Measurements from ENCODE around the gene MBD3L2.

The MBD3L2 gene

DNA sequence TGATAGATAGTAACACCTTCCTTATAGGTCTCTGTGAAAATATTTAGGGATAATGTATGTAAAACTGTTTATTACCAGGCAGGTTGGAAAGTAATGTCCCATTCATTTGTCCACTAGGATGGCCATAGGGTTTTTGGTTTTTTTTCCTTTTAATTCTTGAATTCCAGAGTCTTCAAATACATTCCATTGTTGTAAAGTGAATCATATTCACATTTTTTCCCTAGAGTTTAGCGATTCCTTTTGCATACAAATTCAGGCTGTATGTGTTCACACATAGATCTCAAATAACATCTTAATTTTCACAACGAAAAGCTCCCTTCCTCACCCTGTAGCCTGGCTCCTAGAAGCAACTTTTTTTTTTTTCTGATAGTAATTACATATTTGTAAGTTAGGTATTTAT lies 18.6 kb downstream of the MBD3L2 start:
- H3K27me3 ChIP-seq (replicated peaks; ENCODE audit: control insufficient read depth, insufficient read depth, low read length), result no peaks in the 10 kb centered on the region
- H3K4me3 ChIP-seq (replicated peaks; ENCODE audit: low read depth, low read length), result no peak overlapping the region
- peaks cover 5% of the 10 kb centered on the region for H3K36me3 ChIP-seq (ENCODE audit: control insufficient read depth, insufficient read depth, low read length)
- no peak for DNase-seq (ENCODE audit: extremely low read depth, insufficient read length)
- no peak for TF ChIP-seq CTCF (IDR thresholded peaks at IDR 0.05; ENCODE audit: insufficient read depth, low read length, poor library complexity, severe bottlenecking)

- no peak for TF ChIP-seq CTCF (IDR thresholded peaks at IDR 0.05; ENCODE audit: insufficient read depth, low read length, poor library complexity, severe bottlenecking)
- Histone ChIP-seq H3K27me3 (replicated peaks; ENCODE audit: control insufficient read depth, insufficient read depth, low read length) (no peaks in the 10 kb centered on the region), H3K4me3 (replicated peaks; ENCODE audit: low read depth, low read length) (no peak overlapping the region; the same call in 1 of the 2 replicates), H3K36me3 (ENCODE audit: control insufficient read depth, insufficient read depth, low read length) (peaks cover 9% of the 10 kb centered on the region)
- DNase-seq (ENCODE audit: extremely low read depth, insufficient read length), result no peak
Measured at GRCh38 chr19:7068599-7068998, 19.5 kb downstream of the MBD3L2 start.

GRCh38 chr19:7069042-7069903 lies 20.2 kb downstream of the MBD3L2 start, which contains the start of gene ZNF557:
Gene ZNF557, plus strand, starts transcription at chr19:7069703. Its CDS starts 5,372 bp downstream, at chr19:7075075.
- TF ChIP-seq CTCF (IDR thresholded peaks at IDR 0.05; ENCODE audit: insufficient read depth, low read length, poor library complexity, severe bottlenecking), result no peak
- peaks cover 10% of the 10 kb centered on the region for H3K36me3 ChIP-seq (ENCODE audit: control insufficient read depth, insufficient read depth, low read length)
- DNase-seq (ENCODE audit: extremely low read depth, insufficient read length), result peak; percentile 97

DNA sequence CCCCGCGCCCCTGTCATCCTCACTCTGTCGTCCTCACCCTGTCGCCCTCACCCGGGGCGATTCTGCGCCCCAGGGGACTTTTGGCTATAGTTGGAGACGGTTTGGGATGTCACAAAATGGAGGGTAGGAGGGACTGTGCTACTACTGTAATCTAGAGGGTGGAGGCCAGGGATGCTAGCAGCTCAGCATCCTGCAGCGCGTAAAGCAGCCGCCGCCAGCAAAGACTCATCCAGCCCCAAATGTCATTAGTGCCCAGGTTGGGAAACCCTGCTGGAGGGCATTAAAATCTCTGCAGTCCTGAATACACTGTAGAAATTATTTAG lies 20.7 kb downstream of the MBD3L2 start:
- DNase-seq (ENCODE audit: extremely low read depth, insufficient read length), result no peak
- peaks cover 12% of the 10 kb centered on the region for H3K36me3 ChIP-seq (ENCODE audit: control insufficient read depth, insufficient read depth, low read length)

More at GRCh38 chr19:7069042-7069903, 20.2 kb downstream of the MBD3L2 start, which contains the start of gene ZNF557:
- H3K4me3 ChIP-seq (replicated peaks; ENCODE audit: low read depth, low read length), result peak within 1 kb of the TSS; percentile 88
- no peaks in the 10 kb centered on the region for H3K27me3 ChIP-seq (replicated peaks; ENCODE audit: control insufficient read depth, insufficient read depth, low read length)

GRCh38 chr19:7072541-7072940 lies 23.4 kb downstream of the MBD3L2 start:
- Histone ChIP-seq H3K4me3 (replicated peaks; ENCODE audit: low read depth, low read length) (no peak overlapping the region), H3K27me3 (replicated peaks; ENCODE audit: control insufficient read depth, insufficient read depth, low read length) (no peaks in the 10 kb centered on the region), H3K36me3 (ENCODE audit: control insufficient read depth, insufficient read depth, low read length) (peaks cover 35% of the 10 kb centered on the region)
- no peak for TF ChIP-seq CTCF (IDR thresholded peaks at IDR 0.05; ENCODE audit: insufficient read depth, low read length, poor library complexity, severe bottlenecking)
- no peak for DNase-seq (ENCODE audit: extremely low read depth, insufficient read length)

More for the DNA sequence above, 20.7 kb downstream of the MBD3L2 start:
- no peaks in the 10 kb centered on the region for H3K27me3 ChIP-seq (replicated peaks; ENCODE audit: control insufficient read depth, insufficient read depth, low read length)
- TF ChIP-seq CTCF (IDR thresholded peaks at IDR 0.05; ENCODE audit: insufficient read depth, low read length, poor library complexity, severe bottlenecking), result no peak
- peak overlapping the region; percentile 88 for H3K4me3 ChIP-seq (replicated peaks; ENCODE audit: low read depth, low read length)
